ENCODE measurements around the gene RHBDF2. TPM values are rescaled to one million over a fixed set of nuclear protein-coding genes. Genes with fewer than 3 reads are reported as not detected.
A peak's percentile ranks its signal among the peaks of the same experiment; 100 is the strongest.

The RHBDF2 gene
- total RNA-seq, 1 experiment from 2014 or later, result 19.7 TPM

DNA sequence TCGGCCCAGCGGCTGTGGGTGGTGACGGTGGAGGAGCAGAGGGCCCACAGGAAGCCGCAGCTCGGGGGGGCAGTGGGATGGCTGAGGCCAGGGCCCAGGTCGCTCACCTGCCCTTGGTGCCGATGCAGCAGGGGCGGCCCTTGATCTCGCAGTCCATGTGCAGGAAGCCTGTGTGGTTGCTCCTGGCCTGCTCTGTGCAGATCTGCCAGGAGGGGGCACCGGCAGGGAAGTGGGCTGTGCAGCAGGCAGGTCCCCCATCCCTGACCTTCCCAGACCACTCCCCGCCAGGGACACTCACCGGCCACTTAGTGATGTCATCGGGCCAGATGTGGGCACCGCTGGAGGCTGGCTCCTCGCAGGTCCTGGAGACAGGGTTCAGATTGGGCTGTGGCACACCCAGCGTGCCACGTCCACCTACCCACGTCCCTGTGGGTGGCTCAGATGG, 27.7 kb downstream of the RHBDF2 start:
- Mint-ChIP-seq H3K27ac (no peak overlapping the region), H3K27me3 (ENCODE audit: low read depth) (no peaks in the 10 kb centered on the region), H3K4me1 (no peaks in the 10 kb centered on the region), H3K4me3 (no peak overlapping the region), H3K9me3 (no peaks in the 10 kb centered on the region; a peak in 1 of 5 replicates), H3K36me3 (ENCODE audit: insufficient read depth in 1 of 3, low read depth in 3 of 3) (peaks cover 4 to 27% (median 5%) of the 10 kb centered on the region in 3 experiments; a peak in 5 of 7 replicates)
- peak; percentile 89 for DNase-seq
- Histone ChIP-seq H3K79me1 (ENCODE audit: insufficient read depth, low read depth, low read length, poor library complexity, severe bottlenecking) (no peaks in the 10 kb centered on the region), H3K23me2 (ENCODE audit: insufficient read length, low read depth, low read length, poor library complexity, severe bottlenecking) (no peaks in the 10 kb centered on the region), H2BK5ac (ENCODE audit: insufficient read length, low read length) (no peak overlapping the region), H2BK20ac (ENCODE audit: low read depth, low read length, poor library complexity, severe bottlenecking) (no peak overlapping the region), H3K9ac (ENCODE audit: extremely low read depth, insufficient read length, low read length) (no peak overlapping the region), H4K5ac (ENCODE audit: insufficient read length, low read depth, low read length) (no peak overlapping the region), H4K20me1 (ENCODE audit: control insufficient read depth, insufficient read depth, insufficient read length) (no peaks in the 10 kb centered on the region), H2BK120ac (ENCODE audit: low read depth, low read length, poor library complexity, severe bottlenecking) (no peak overlapping the region), H2BK12ac (ENCODE audit: insufficient read length, low read depth, low read length) (no peak overlapping the region), H3K27ac (ENCODE audit: insufficient read length, low read depth, low read length) (no peak overlapping the region), H4K91ac (ENCODE audit: insufficient read length, low read depth, low read length) (no peak overlapping the region), H3K9me3 (ENCODE audit: control insufficient read depth, low read depth, low read length) (no peaks in the 10 kb centered on the region), H3K4ac (ENCODE audit: low read depth, low read length) (no peak overlapping the region), H3K56ac (ENCODE audit: insufficient read length, low read depth, low read length) (no peak overlapping the region), H3K23ac (ENCODE audit: insufficient read length, low read depth, low read length) (no peak overlapping the region), H3K4me1 (ENCODE audit: insufficient read depth, low read length) (no peaks in the 10 kb centered on the region), H2AK5ac (ENCODE audit: insufficient read length, low read length) (no peak overlapping the region), H2BK15ac (ENCODE audit: low read depth, low read length) (no peak overlapping the region), H3K14ac (ENCODE audit: insufficient read depth, low read length) (no peak overlapping the region; the same call in 1 of the 2 replicates), H2AFZ (ENCODE audit: low read length) (no peak overlapping the region), H3K27me3 (ENCODE audit: insufficient read depth, low read length) (no peaks in the 10 kb centered on the region), H3T11ph (ENCODE audit: low read length) (no peak overlapping the region), H3K79me2 (ENCODE audit: insufficient read depth, low read length) (no peaks in the 10 kb centered on the region), H3K18ac (ENCODE audit: insufficient read length, low read depth, low read length) (no peak overlapping the region), H4K8ac (replicated peaks; ENCODE audit: insufficient read length, low read depth, low read length) (no peak overlapping the region), H3K4me2 (ENCODE audit: insufficient read depth, insufficient read length, low read length) (no peak overlapping the region)
- no CpG with 5 or more reads among the region's 18 CpGs for WGBS (ENCODE audit: extremely low coverage, insufficient read length, low lambda C conversion rate)
- TF ChIP-seq, protein P1, sequence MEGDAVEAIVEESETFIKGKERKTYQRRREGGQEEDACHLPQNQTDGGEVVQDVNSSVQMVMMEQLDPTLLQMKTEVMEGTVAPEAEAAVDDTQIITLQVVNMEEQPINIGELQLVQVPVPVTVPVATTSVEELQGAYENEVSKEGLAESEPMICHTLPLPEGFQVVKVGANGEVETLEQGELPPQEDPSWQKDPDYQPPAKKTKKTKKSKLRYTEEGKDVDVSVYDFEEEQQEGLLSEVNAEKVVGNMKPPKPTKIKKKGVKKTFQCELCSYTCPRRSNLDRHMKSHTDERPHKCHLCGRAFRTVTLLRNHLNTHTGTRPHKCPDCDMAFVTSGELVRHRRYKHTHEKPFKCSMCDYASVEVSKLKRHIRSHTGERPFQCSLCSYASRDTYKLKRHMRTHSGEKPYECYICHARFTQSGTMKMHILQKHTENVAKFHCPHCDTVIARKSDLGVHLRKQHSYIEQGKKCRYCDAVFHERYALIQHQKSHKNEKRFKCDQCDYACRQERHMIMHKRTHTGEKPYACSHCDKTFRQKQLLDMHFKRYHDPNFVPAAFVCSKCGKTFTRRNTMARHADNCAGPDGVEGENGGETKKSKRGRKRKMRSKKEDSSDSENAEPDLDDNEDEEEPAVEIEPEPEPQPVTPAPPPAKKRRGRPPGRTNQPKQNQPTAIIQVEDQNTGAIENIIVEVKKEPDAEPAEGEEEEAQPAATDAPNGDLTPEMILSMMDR (conservative IDR thresholded peaks at IDR 0.05), result peak; percentile 69

Data from H9 (cell line).